Measurements from ENCODE around the gene ST8SIA4.

Gene ST8SIA4

GRCh38 chr5:100780376-100780870, 122.7 kb downstream of the ST8SIA4 start:
- Histone ChIP-seq H3K4me2 (peak overlapping the region; percentile 21 to 91 (median 58)), H3K36me3 (no peaks in the 10 kb centered on the region), H3K9me3 (replicated peaks in 1 of 11) (peaks cover 8 to 18% (median 11%) of the 10 kb centered on the region in 11 experiments; a peak in 21 of 22 replicates), H3K9ac (peak overlapping the region in 6 of 11 experiments; percentile 30 to 75 (median 68); a peak in 12 of 22 replicates), H3K4me1 (peaks cover 30 to 70% (median 50%) of the 10 kb centered on the region in 10 experiments), H3K27ac (peak overlapping the region; percentile 48 to 90 (median 82)), H3K27me3 (no peaks in the 10 kb centered on the region), H3K4me3 (0 out of 20 replicates have a peak overlapping the region, but pooled peaks of 1 of the 10 experiments have one; percentile 6), H4K20me1 (no peaks in the 10 kb centered on the region)
- no peak for TF ChIP-seq Cebpa-rat (IDR thresholded peaks at IDR 0.05)

- Histone ChIP-seq H4K20me1 (no peaks in the 10 kb centered on the region), H3K4me1 (peaks cover 30 to 76% (median 52%) of the 10 kb centered on the region in 10 experiments), H3K27ac (peak overlapping the region; percentile 48 to 90 (median 82)), H3K36me3 (no peaks in the 10 kb centered on the region), H3K4me2 (peak overlapping the region; percentile 21 to 91 (median 58)), H3K9ac (peak overlapping the region in 6 of 11 experiments; percentile 30 to 75 (median 68); a peak in 12 of 22 replicates), H3K4me3 (no peak overlapping the region), H3K27me3 (no peaks in the 10 kb centered on the region), H3K9me3 (replicated peaks in 1 of 11) (peaks cover 2 to 14% (median 8%) of the 10 kb centered on the region in 11 experiments; a peak in 19 of 22 replicates)
- peak in 7 of 11 experiments; percentile 30 to 74 (median 60); a peak in 7 of 22 replicates for TF ChIP-seq Cebpa-rat (IDR thresholded peaks at IDR 0.05)
These were observed 123.3 kb downstream of the ST8SIA4 start for GRCh38 chr5:100779669-100780375.

GRCh38 chr5:100777680-100778300, 125.3 kb downstream of the ST8SIA4 start:
- Histone ChIP-seq H3K4me3 (peak overlapping the region in 4 of 10 experiments; percentile 4 to 30 (median 17); a peak in 5 of 20 replicates), H3K27me3 (no peaks in the 10 kb centered on the region), H3K4me2 (peak overlapping the region; percentile 49 to 91 (median 74)), H3K27ac (peak overlapping the region; percentile 75 to 90 (median 87)), H3K36me3 (no peaks in the 10 kb centered on the region), H3K9ac (peak overlapping the region; percentile 5 to 74 (median 69); a peak in 19 of 22 replicates), H4K20me1 (no peaks in the 10 kb centered on the region), H3K4me1 (peaks cover 30 to 77% (median 52%) of the 10 kb centered on the region in 10 experiments), H3K9me3 (replicated peaks in 1 of 11) (peaks cover 0 to 5% (median 4%) of the 10 kb centered on the region in 11 experiments; a peak in 4 of 22 replicates)
- peak in 2 of 11 experiments; percentile 7 to 19; a peak in 2 of 22 replicates for TF ChIP-seq Cebpa-rat (IDR thresholded peaks at IDR 0.05)

- Histone ChIP-seq H3K27ac (peak overlapping the region in 10 of 11 experiments; percentile 35 to 90 (median 88); a peak in 17 of 22 replicates), H3K36me3 (no peaks in the 10 kb centered on the region), H3K27me3 (no peaks in the 10 kb centered on the region), H3K4me3 (no peak overlapping the region), H3K9me3 (replicated peaks in 1 of 11) (peaks cover 0 to 5% (median 4%) of the 10 kb centered on the region in 11 experiments; a peak in 4 of 22 replicates), H3K4me2 (peak overlapping the region in 7 of 11 experiments; percentile 38 to 91 (median 76); a peak in 13 of 22 replicates), H3K9ac (no peak overlapping the region), H3K4me1 (peaks cover 29 to 55% (median 48%) of the 10 kb centered on the region in 10 experiments), H4K20me1 (no peaks in the 10 kb centered on the region)
- TF ChIP-seq Cebpa-rat (IDR thresholded peaks at IDR 0.05) = no peak
These were observed 127.6 kb downstream of the ST8SIA4 start for GRCh38 chr5:100775533-100775855.

GRCh38 chr5:100772548-100772947, 130.5 kb downstream of the ST8SIA4 start:
- Histone ChIP-seq H3K36me3 (no peaks in the 10 kb centered on the region), H3K27me3 (no peaks in the 10 kb centered on the region), H3K9me3 (replicated peaks in 1 of 11) (peaks cover 0 to 5% (median 4%) of the 10 kb centered on the region in 11 experiments; a peak in 4 of 22 replicates), H3K4me1 (peaks cover 13 to 28% (median 23%) of the 10 kb centered on the region in 10 experiments), H4K20me1 (no peaks in the 10 kb centered on the region), H3K4me3 (no peak overlapping the region), H3K9ac (no peak overlapping the region), H3K27ac (no peak overlapping the region), H3K4me2 (no peak overlapping the region)
- TF ChIP-seq Cebpa-rat (IDR thresholded peaks at IDR 0.05) = no peak

GRCh38 chr5:100772006-100772405, 131.1 kb downstream of the ST8SIA4 start:
- no peak overlapping the region for H3K27ac ChIP-seq
- no peaks in the 10 kb centered on the region for H4K20me1 ChIP-seq
- peaks cover 7 to 23% (median 18%) of the 10 kb centered on the region in 10 experiments for H3K4me1 ChIP-seq
- H3K9me3 ChIP-seq (replicated peaks in 1 of 11) = peaks cover 0 to 5% (median 4%) of the 10 kb centered on the region in 11 experiments; a peak in 4 of 22 replicates
- TF ChIP-seq Cebpa-rat (IDR thresholded peaks at IDR 0.05) = no peak
- no peak overlapping the region for H3K4me2 ChIP-seq
- no peaks in the 10 kb centered on the region for H3K27me3 ChIP-seq
- no peaks in the 10 kb centered on the region for H3K36me3 ChIP-seq
- no peak overlapping the region for H3K9ac ChIP-seq
- no peak overlapping the region for H3K4me3 ChIP-seq

GRCh38 chr5:100771181-100771580, 131.9 kb downstream of the ST8SIA4 start:
- Histone ChIP-seq H3K36me3 (no peaks in the 10 kb centered on the region), H3K27me3 (no peaks in the 10 kb centered on the region), H4K20me1 (no peaks in the 10 kb centered on the region), H3K9ac (no peak overlapping the region), H3K27ac (no peak overlapping the region), H3K9me3 (replicated peaks in 1 of 11) (peaks cover 0 to 5% (median 4%) of the 10 kb centered on the region in 11 experiments; a peak in 4 of 22 replicates), H3K4me1 (peaks cover 0 to 15% (median 10%) of the 10 kb centered on the region in 10 experiments; a peak in 15 of 20 replicates), H3K4me2 (no peak overlapping the region), H3K4me3 (no peak overlapping the region)
- TF ChIP-seq Cebpa-rat (IDR thresholded peaks at IDR 0.05) = no peak

- H3K9me3 ChIP-seq (replicated peaks in 1 of 11) = no peaks in the 10 kb centered on the region
- H3K9ac ChIP-seq = no peak overlapping the region
- no peaks in the 10 kb centered on the region for H3K4me1 ChIP-seq
- no peak for TF ChIP-seq Cebpa-rat (IDR thresholded peaks at IDR 0.05)
- H3K4me3 ChIP-seq = no peak overlapping the region
- no peaks in the 10 kb centered on the region for H4K20me1 ChIP-seq
- no peak overlapping the region for H3K27ac ChIP-seq
- H3K27me3 ChIP-seq = no peaks in the 10 kb centered on the region
- H3K4me2 ChIP-seq = no peak overlapping the region
- H3K36me3 ChIP-seq = no peaks in the 10 kb centered on the region
These were observed 134.9 kb downstream of the ST8SIA4 start for GRCh38 chr5:100768221-100768620.

- Histone ChIP-seq H3K27me3 (no peaks in the 10 kb centered on the region), H3K27ac (no peak overlapping the region), H3K36me3 (no peaks in the 10 kb centered on the region), H3K4me3 (no peak overlapping the region), H3K4me2 (no peak overlapping the region), H3K9me3 (replicated peaks in 1 of 11) (no peaks in the 10 kb centered on the region), H4K20me1 (no peaks in the 10 kb centered on the region), H3K4me1 (no peaks in the 10 kb centered on the region), H3K9ac (no peak overlapping the region)
- TF ChIP-seq Cebpa-rat (IDR thresholded peaks at IDR 0.05) = peak in 1 of 11 experiments; percentile 66; a peak in 2 of 22 replicates
These were observed 140.1 kb downstream of the ST8SIA4 start for GRCh38 chr5:100762995-100763394.
